Measurements from ENCODE around the gene FBXO42. TPM values are rescaled to one million over a fixed set of nuclear protein-coding genes. Genes with fewer than 3 reads are reported as not detected.

FBXO42 gene
- 16.1 TPM for total RNA-seq (2013)
- polyA plus RNA-seq (10 to 100 TPM; 11.6 to 18.4 (median 16.9) TPM), polyA minus RNA-seq (11.5 and 17.9 TPM in 2 replicates), total RNA-seq (38.7 to 68.2 (median 55.2) reads per million in 11 experiments)

- intact Hi-C loops (cut with micrococcal nuclease) = loop anchor here in 1 of 2 donors (2.0 kb wide), 1 partner anchor 15 kb away; the partner anchor contains the start of gene SZRD1
- DNase-seq = peak; percentile 86 to 90 (median 88)
- WGBS (ENCODE audit: insufficient coverage) = under 1% methylated on average over 62 of the region's 81 CpGs
- peaks cover 50% of the 10 kb centered on the region for H3K79me2 ChIP-seq (ENCODE audit: insufficient read depth, low read length)
- H2AFZ ChIP-seq (ENCODE audit: insufficient read depth, low read depth, low read length, poor library complexity, severe bottlenecking) = peak within 1 kb of the TSS; percentile 83
- no peaks in the 10 kb centered on the region for H3K27me3 ChIP-seq (ENCODE audit: control insufficient read depth in 2 of 2, insufficient read depth in 2 of 2, low read length in 2 of 2)
- Mint-ChIP-seq H3K27me3 (ENCODE audit: low read depth in 3 of 3) (no peaks in the 10 kb centered on the region), H3K36me3 (peaks cover 0 to 5% of the 10 kb centered on the region in 2 donors), H3K4me3 (peak within 1 kb of the TSS; percentile 93 to 94), H3K9me3 (no peaks in the 10 kb centered on the region), H3K4me1 (peaks cover 34% of the 10 kb centered on the region), H3K27ac (peak within 1 kb of the TSS; percentile 87 to 98 (median 95))
- H3K4me2 ChIP-seq (replicated peaks; ENCODE audit: extremely low read depth, low read length, poor library complexity, severe bottlenecking) = peak within 1 kb of the TSS; percentile 97
- TF ChIP-seq CTCF (IDR thresholded peaks at IDR 0.05) = peak; percentile 34
- peaks cover 23 to 41% of the 10 kb centered on the region in 2 donors for H3K4me1 ChIP-seq (ENCODE audit: control insufficient read depth in 1 of 2, insufficient read depth in 2 of 2, low read length in 2 of 2)
- H3K36me3 ChIP-seq (replicated peaks in 1 of 2; ENCODE audit: control insufficient read depth in 1 of 2, insufficient read depth in 2 of 2, low read length in 2 of 2) = no peaks in the 10 kb centered on the region
- H3K4me3 ChIP-seq (replicated peaks in 1 of 3; ENCODE audit: low read depth in 2 of 3, low read length in 3 of 3) = peak within 1 kb of the TSS; percentile 97 to 98 (median 97)
- no peaks in the 10 kb centered on the region for H3K9me3 ChIP-seq (replicated peaks in 1 of 2; ENCODE audit: control insufficient read depth in 1 of 2, insufficient read depth in 1 of 2, low read length in 2 of 2)
- H4K20me1 ChIP-seq (ENCODE audit: insufficient read depth, low read length) = peaks cover 36% of the 10 kb centered on the region
- peak within 1 kb of the TSS; percentile 75 to 92 for H3K27ac ChIP-seq (ENCODE audit: low read depth in 1 of 2, low read length in 2 of 2)
- H3K9ac ChIP-seq (ENCODE audit: insufficient read depth, low read length, poor library complexity, severe bottlenecking) = peak within 1 kb of the TSS; percentile 96
Observed at GRCh38 chr1:16351994-16352841, at the start of gene FBXO42. Gene FBXO42 (minus strand): TSS chr1:16352480. CDS start chr1:16315418, 37,062 bp downstream.

- H3K79me2 ChIP-seq (ENCODE audit: insufficient read depth, low read length) = peaks cover 9% of the 10 kb centered on the region
- intact Hi-C loops (cut with micrococcal nuclease) = no loop called here
- no peak overlapping the region for H3K9ac ChIP-seq (ENCODE audit: insufficient read depth, low read length, poor library complexity, severe bottlenecking)
- no peaks in the 10 kb centered on the region for H3K4me1 ChIP-seq (ENCODE audit: control insufficient read depth in 1 of 2, insufficient read depth in 2 of 2, low read length in 2 of 2)
- WGBS (ENCODE audit: insufficient coverage) = 98% methylated on average over 5 of the region's 5 CpGs
- H4K20me1 ChIP-seq (ENCODE audit: insufficient read depth, low read length) = peaks cover 61% of the 10 kb centered on the region
- H3K36me3 Mint-ChIP-seq = peaks cover 53 to 66% of the 10 kb centered on the region in 2 donors
- no peaks in the 10 kb centered on the region for H3K9me3 ChIP-seq (replicated peaks in 1 of 2; ENCODE audit: control insufficient read depth in 1 of 2, insufficient read depth in 1 of 2, low read length in 2 of 2)
- H3K9me3 Mint-ChIP-seq = no peaks in the 10 kb centered on the region
- no peak overlapping the region for H3K4me3 ChIP-seq (replicated peaks in 1 of 3; ENCODE audit: low read depth in 2 of 3, low read length in 3 of 3)
- peaks cover 49 to 68% of the 10 kb centered on the region in 2 donors for H3K36me3 ChIP-seq (replicated peaks in 1 of 2; ENCODE audit: control insufficient read depth in 1 of 2, insufficient read depth in 2 of 2, low read length in 2 of 2)
- H3K27ac Mint-ChIP-seq = peak overlapping the region in 2 of 7 donors; percentile 8 to 46
- H3K27me3 ChIP-seq (ENCODE audit: control insufficient read depth in 2 of 2, insufficient read depth in 2 of 2, low read length in 2 of 2) = no peaks in the 10 kb centered on the region
- H3K27me3 Mint-ChIP-seq (ENCODE audit: low read depth in 3 of 3) = peaks cover 0 to 2% (median under 1%) of the 10 kb centered on the region in 3 donors
- no peak overlapping the region for H3K4me2 ChIP-seq (replicated peaks; ENCODE audit: extremely low read depth, low read length, poor library complexity, severe bottlenecking)
- no peak overlapping the region for H2AFZ ChIP-seq (ENCODE audit: insufficient read depth, low read depth, low read length, poor library complexity, severe bottlenecking)
- no peak overlapping the region for H3K27ac ChIP-seq (ENCODE audit: low read depth in 1 of 2, low read length in 2 of 2)
- no peak for DNase-seq
- no peak for TF ChIP-seq CTCF (IDR thresholded peaks at IDR 0.05)
- no peak overlapping the region for H3K4me3 Mint-ChIP-seq
- no peaks in the 10 kb centered on the region for H3K4me1 Mint-ChIP-seq
Observed at GRCh38 chr1:16398371-16398953, 46.2 kb upstream of the FBXO42 start.

Measured in CD14-positive monocyte (primary cell).